Upper lobe of left lung (tissue), 4 donors: ENCODE data around the gene SARS1.

Experiments used
- EP300 ChIP-seq, 4 donors: sonication (generic); formaldehyde crosslinking; IDR thresholded peaks; one replicate each; pipeline ENCODE4 v1.5.1; 2017; ENCODE audit warnings: antibody characterized with exemption in 4 of 4, control low read depth in 2 of 4
- TF ChIP-seq, protein P1 (sequence below), 6 experiments: fragments of 450-650 bp in 4 of 6; fragments of 200-600 bp in 2 of 6; sonication (generic) in 2 of 6; IDR thresholded peaks; one replicate each; pipeline ENCODE4 v1.5.1; 2016 to 2019; ENCODE audit warnings: antibody characterized with exemption in 6 of 6

DNA sequence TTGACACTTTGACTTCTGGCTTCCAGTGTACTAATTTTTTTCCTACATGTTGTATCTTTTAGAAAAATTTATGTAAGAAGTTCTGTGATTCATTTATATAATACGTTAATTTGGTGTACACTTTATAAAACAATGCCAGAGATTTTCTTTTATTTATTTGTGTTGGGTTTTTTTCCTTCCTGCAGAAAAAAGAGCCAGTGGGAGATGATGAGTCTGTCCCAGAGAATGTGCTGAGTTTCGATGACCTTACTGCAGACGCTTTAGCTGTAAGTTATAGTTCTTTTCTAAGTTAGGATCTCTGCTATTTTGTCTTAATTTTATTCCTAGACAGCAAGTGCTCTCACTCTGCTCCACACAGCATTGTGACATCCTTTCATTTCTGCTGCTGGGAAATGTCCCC lies 14.4 kb downstream of the SARS1 start:
- TF ChIP-seq, protein P1, sequence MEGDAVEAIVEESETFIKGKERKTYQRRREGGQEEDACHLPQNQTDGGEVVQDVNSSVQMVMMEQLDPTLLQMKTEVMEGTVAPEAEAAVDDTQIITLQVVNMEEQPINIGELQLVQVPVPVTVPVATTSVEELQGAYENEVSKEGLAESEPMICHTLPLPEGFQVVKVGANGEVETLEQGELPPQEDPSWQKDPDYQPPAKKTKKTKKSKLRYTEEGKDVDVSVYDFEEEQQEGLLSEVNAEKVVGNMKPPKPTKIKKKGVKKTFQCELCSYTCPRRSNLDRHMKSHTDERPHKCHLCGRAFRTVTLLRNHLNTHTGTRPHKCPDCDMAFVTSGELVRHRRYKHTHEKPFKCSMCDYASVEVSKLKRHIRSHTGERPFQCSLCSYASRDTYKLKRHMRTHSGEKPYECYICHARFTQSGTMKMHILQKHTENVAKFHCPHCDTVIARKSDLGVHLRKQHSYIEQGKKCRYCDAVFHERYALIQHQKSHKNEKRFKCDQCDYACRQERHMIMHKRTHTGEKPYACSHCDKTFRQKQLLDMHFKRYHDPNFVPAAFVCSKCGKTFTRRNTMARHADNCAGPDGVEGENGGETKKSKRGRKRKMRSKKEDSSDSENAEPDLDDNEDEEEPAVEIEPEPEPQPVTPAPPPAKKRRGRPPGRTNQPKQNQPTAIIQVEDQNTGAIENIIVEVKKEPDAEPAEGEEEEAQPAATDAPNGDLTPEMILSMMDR (IDR thresholded peaks at IDR 0.05), result no peak
- no peak for TF ChIP-seq EP300 (IDR thresholded peaks at IDR 0.05)
